Fibroblast of lung (primary cell): Measurements from ENCODE around the gene URB1. TPM values are rescaled to one million over a fixed set of nuclear protein-coding genes. Genes with fewer than 3 reads are reported as not detected.

Experiments
- DNase-seq, 2 donors: peaks; one replicate each; pipeline versions ENCODE4 v3.0.0 to v3.0.0-alpha.2; 2010; ENCODE audit warnings: low read depth in 2 of 2
- H2AFZ ChIP-seq: 2 replicates; pipeline ENCODE4 v1.5.1; 2012; ENCODE audit warnings: low read length, control low read depth, inconsistent platforms
- H3K27ac ChIP-seq: 2 replicates; pipeline ENCODE4 v1.5.1; 2011; ENCODE audit warnings: low read length, control low read depth; ENCODE audit not compliant: insufficient read depth
- H3K27me3 ChIP-seq: 2 replicates; pipeline ENCODE4 v1.5.1; 2011; ENCODE audit warnings: mild to moderate bottlenecking, low read length; ENCODE audit not compliant: control insufficient read depth, insufficient read depth
- H3K36me3 ChIP-seq: 2 replicates; pipeline ENCODE4 v1.5.1; 2011; ENCODE audit warnings: low read length; ENCODE audit not compliant: control insufficient read depth, insufficient read depth
- H3K4me1 ChIP-seq: 2 replicates; pipeline ENCODE4 v1.5.1; 2011; ENCODE audit warnings: low read length; ENCODE audit not compliant: control insufficient read depth, insufficient read depth; ENCODE audit errors: extremely low read depth
- H3K4me2 ChIP-seq: 2 replicates; pipeline ENCODE4 v1.5.1; 2011; ENCODE audit warnings: low read length, control low read depth; ENCODE audit not compliant: insufficient read depth; ENCODE audit errors: extremely low read depth
- H3K4me3 ChIP-seq, 4 experiments: fragments of 200-600 bp in 1 of 4; sonication (generic) in 1 of 4; replicated peaks in 1 of 4; 2 replicates each; pipeline ENCODE4 v1.5.1; 2011 to 2016; ENCODE audit warnings: low read length in 4 of 4, low read depth in 3 of 4, mild to moderate bottlenecking in 3 of 4, control low read depth in 2 of 4, inconsistent platforms in 1 of 4, mixed read lengths in 1 of 4; ENCODE audit not compliant: insufficient read depth in 1 of 4; ENCODE audit errors: control extremely low read depth in 1 of 4
- H3K79me2 ChIP-seq: 2 replicates; pipeline ENCODE4 v1.5.1; 2012; ENCODE audit warnings: mild to moderate bottlenecking, low read length, inconsistent platforms; ENCODE audit not compliant: control insufficient read depth, insufficient read depth
- H3K9ac ChIP-seq: 2 replicates; pipeline ENCODE4 v1.5.1; 2011; ENCODE audit warnings: mild to moderate bottlenecking, low read length, control low read depth; ENCODE audit not compliant: insufficient read depth
- H3K9me3 ChIP-seq: 2 replicates; pipeline ENCODE4 v1.5.1; 2012; ENCODE audit warnings: low read depth, low read length; ENCODE audit not compliant: control insufficient read depth, insufficient read depth
- H4K20me1 ChIP-seq: 2 replicates; pipeline ENCODE4 v1.5.1; 2011; ENCODE audit warnings: low read length; ENCODE audit not compliant: control insufficient read depth, insufficient read depth; ENCODE audit errors: extremely low read depth
- EZH2 ChIP-seq: IDR thresholded peaks from 2 replicates; pipeline ENCODE4 v1.5.1; 2012; ENCODE audit warnings: low read length, control low read depth, mild to moderate bottlenecking; ENCODE audit errors: missing control alignments
- polyA plus RNA-seq, 2 donors: library from polyadenylated mRNA; depleted of rRNA in 1 of 2; stranded (reverse) in 1 of 2; unstranded in 1 of 2; fragments of >200 nt; gene quantifications; 2 replicates each; pipeline ENCODE4 v1.2.1, GENCODE V29; 2011 to 2012; ENCODE audit warnings: missing spikeins in 1 of 2
- total RNA-seq: library from RNA; depleted of rRNA; stranded (reverse); fragments of >200 nt; gene quantifications from 2 replicates; pipeline ENCODE4 v1.2.1, GENCODE V29; 2014
- TF ChIP-seq, protein P1 (sequence below), 2 donors: IDR thresholded peaks in 1 of 2; conservative IDR thresholded peaks in 1 of 2; 1 replicate in 1 of 2; 2 replicates in 1 of 2; pipeline ENCODE4 v1.5.1; 2011 to 2012; ENCODE audit warnings: low read length in 2 of 2, control low read depth in 1 of 2, inconsistent platforms in 1 of 2, low read depth in 1 of 2, mild to moderate bottlenecking in 1 of 2

URB1 gene
- total and polyA plus RNA-seq, 2 donors (not counting 1 experiment from before 2014, with no cell fraction given) = 4.3 to 17.7 TPM

DNA sequence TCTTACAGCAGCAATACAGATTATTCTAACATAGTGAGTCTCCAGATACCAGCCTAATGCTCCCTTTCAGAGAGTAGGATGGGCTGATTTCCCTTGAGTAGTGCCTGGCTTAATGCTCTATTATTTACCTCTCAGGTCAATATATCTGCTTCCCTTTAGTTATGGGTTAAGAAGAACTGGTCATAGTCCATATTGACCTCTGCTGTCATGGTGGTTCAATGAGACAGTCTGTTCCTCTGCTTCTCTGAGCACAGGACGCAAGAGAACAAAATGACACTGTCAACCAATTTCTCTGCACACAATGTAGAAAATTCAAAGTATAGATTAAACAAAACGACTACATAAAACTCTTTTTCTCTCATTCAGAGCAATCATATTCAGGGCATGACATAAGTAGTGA lies 91.2 kb downstream of the URB1 start:
- H3K4me1 ChIP-seq = no peaks in the 10 kb centered on the region
- no peaks in the 10 kb centered on the region for H3K79me2 ChIP-seq
- H4K20me1 ChIP-seq = no peaks in the 10 kb centered on the region
- H3K27ac ChIP-seq = no peak overlapping the region
- TF ChIP-seq, protein P1, sequence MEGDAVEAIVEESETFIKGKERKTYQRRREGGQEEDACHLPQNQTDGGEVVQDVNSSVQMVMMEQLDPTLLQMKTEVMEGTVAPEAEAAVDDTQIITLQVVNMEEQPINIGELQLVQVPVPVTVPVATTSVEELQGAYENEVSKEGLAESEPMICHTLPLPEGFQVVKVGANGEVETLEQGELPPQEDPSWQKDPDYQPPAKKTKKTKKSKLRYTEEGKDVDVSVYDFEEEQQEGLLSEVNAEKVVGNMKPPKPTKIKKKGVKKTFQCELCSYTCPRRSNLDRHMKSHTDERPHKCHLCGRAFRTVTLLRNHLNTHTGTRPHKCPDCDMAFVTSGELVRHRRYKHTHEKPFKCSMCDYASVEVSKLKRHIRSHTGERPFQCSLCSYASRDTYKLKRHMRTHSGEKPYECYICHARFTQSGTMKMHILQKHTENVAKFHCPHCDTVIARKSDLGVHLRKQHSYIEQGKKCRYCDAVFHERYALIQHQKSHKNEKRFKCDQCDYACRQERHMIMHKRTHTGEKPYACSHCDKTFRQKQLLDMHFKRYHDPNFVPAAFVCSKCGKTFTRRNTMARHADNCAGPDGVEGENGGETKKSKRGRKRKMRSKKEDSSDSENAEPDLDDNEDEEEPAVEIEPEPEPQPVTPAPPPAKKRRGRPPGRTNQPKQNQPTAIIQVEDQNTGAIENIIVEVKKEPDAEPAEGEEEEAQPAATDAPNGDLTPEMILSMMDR (conservative IDR thresholded peaks at IDR 0.05 in 1 of 2, IDR thresholded peaks at IDR 0.05 in 1 of 2; ENCODE audit: low read depth in 1 of 2, low read length in 2 of 2) = no peak
- TF ChIP-seq EZH2 = no peak
- DNase-seq = no peak
- no peak overlapping the region for H3K4me3 ChIP-seq
- no peak overlapping the region for H3K4me2 ChIP-seq
- H3K36me3 ChIP-seq = peaks cover 6% of the 10 kb centered on the region
- H3K9me3 ChIP-seq = no peaks in the 10 kb centered on the region
- no peak overlapping the region for H3K9ac ChIP-seq
- H2AFZ ChIP-seq = no peak overlapping the region
- no peaks in the 10 kb centered on the region for H3K27me3 ChIP-seq

DNA sequence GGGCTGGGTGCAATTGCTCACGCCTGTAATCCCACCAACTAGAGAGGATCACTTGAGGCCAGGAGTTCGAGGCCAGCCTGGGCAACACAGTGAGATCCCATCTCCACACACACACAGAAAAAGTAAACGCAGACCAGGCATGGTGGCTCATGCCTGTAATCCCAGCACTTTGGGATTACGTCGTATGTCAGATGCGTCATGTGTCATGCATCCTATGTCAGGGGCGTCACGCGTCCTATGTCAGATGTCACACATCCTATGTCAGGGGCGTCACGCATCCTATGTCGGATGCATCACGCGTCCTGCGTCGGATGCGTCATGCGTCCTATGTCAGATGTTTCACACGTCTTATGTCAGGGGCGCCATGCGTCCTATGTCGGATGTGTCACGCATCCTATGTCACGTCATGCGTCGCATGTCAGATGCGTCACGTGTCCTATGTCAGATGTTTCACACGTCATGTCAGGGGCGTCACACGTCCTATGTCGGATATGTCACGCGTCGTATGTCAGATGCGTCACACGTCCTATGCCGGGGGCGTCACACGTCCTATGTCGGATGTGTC lies 92.6 kb downstream of the URB1 start:
- H4K20me1 ChIP-seq = no peaks in the 10 kb centered on the region

GRCh38 chr21:32299695-32300094 lies 93.1 kb downstream of the URB1 start:
- H3K4me2 ChIP-seq = no peak overlapping the region
- no peak for DNase-seq
- no peaks in the 10 kb centered on the region for H3K4me1 ChIP-seq
- H3K36me3 ChIP-seq = peaks cover 6% of the 10 kb centered on the region
- H4K20me1 ChIP-seq = no peaks in the 10 kb centered on the region
- no peak overlapping the region for H3K9ac ChIP-seq
- H3K4me3 ChIP-seq = no peak overlapping the region
- no peak overlapping the region for H2AFZ ChIP-seq
- H3K27ac ChIP-seq = no peak overlapping the region
- TF ChIP-seq EZH2 = no peak
- TF ChIP-seq, protein P1 (conservative IDR thresholded peaks at IDR 0.05 in 1 of 2, IDR thresholded peaks at IDR 0.05 in 1 of 2; ENCODE audit: low read depth in 1 of 2, low read length in 2 of 2) = no peak
- H3K9me3 ChIP-seq = no peaks in the 10 kb centered on the region
- no peaks in the 10 kb centered on the region for H3K79me2 ChIP-seq
- no peaks in the 10 kb centered on the region for H3K27me3 ChIP-seq

More for the DNA sequence above, 92.6 kb downstream of the URB1 start:
- no peak overlapping the region for H3K9ac ChIP-seq
- no peaks in the 10 kb centered on the region for H3K9me3 ChIP-seq
- no peaks in the 10 kb centered on the region for H3K79me2 ChIP-seq
- TF ChIP-seq EZH2 = no peak
- TF ChIP-seq, protein P1 (conservative IDR thresholded peaks at IDR 0.05 in 1 of 2, IDR thresholded peaks at IDR 0.05 in 1 of 2; ENCODE audit: low read depth in 1 of 2, low read length in 2 of 2) = no peak
- no peaks in the 10 kb centered on the region for H3K4me1 ChIP-seq
- peaks cover 6% of the 10 kb centered on the region for H3K36me3 ChIP-seq
- H3K4me2 ChIP-seq = no peak overlapping the region
- no peak overlapping the region for H3K27ac ChIP-seq
- H2AFZ ChIP-seq = no peak overlapping the region
- H3K27me3 ChIP-seq = no peaks in the 10 kb centered on the region
- no peak for DNase-seq
- H3K4me3 ChIP-seq = no peak overlapping the region
